Measurements from ENCODE around the gene PRMT3.

- TF ChIP-seq CTCF (IDR thresholded peaks at IDR 0.05), result no peak
- TF ChIP-seq POLR2A (IDR thresholded peaks at IDR 0.05), result no peak
Observed at GRCh38 chr11:20438637-20439036, 51.1 kb downstream of the PRMT3 start.

Measured in adrenal gland (tissue), 5 donors.